Left colon (tissue), 2 donors: Measurements from ENCODE around the gene WDR70. TPM values are rescaled to one million over a fixed set of nuclear protein-coding genes. Genes with fewer than 3 reads are reported as not detected.

Experiments
- ATAC-seq: fragments of 200-7000 bp; cut with Tn5 transposase; one replicate; pipeline ENCODE4 v1.9.1; 2020; ENCODE audit warnings: mild to moderate bottlenecking, moderate library complexity
- DNase-seq, 2 donors: peaks; one replicate each; pipeline ENCODE4 v3.0.0-alpha.2; 2020
- intact Hi-C, 2 donors: fragments of 100-400 bp; cut with DNase I in 1 of 2; cut with micrococcal nuclease in 1 of 2; formaldehyde crosslinking; loops; one replicate each; pipeline versions ENCODE4 v1.11.2 to v1.14.0; 2022; cut with DNase I, micrococcal nuclease
- total RNA-seq, 2 donors: library from RNA; stranded (reverse); fragmentation: NEBNext Ultra II Directional; extraction: Animal tissue kit (Norgen Biotek cat#: 25700); gene quantifications; one replicate each; pipeline ENCODE4 v1.2.1, GENCODE V29; 2021
- donor health status: DM: no; HTN: no; CAD: no.
- donor health status: DM: yes; HTN: yes; CAD: no.

WDR70 gene
- total RNA-seq, 2 donors from 2014 or later = 20.3 to 28.6 TPM

DNA sequence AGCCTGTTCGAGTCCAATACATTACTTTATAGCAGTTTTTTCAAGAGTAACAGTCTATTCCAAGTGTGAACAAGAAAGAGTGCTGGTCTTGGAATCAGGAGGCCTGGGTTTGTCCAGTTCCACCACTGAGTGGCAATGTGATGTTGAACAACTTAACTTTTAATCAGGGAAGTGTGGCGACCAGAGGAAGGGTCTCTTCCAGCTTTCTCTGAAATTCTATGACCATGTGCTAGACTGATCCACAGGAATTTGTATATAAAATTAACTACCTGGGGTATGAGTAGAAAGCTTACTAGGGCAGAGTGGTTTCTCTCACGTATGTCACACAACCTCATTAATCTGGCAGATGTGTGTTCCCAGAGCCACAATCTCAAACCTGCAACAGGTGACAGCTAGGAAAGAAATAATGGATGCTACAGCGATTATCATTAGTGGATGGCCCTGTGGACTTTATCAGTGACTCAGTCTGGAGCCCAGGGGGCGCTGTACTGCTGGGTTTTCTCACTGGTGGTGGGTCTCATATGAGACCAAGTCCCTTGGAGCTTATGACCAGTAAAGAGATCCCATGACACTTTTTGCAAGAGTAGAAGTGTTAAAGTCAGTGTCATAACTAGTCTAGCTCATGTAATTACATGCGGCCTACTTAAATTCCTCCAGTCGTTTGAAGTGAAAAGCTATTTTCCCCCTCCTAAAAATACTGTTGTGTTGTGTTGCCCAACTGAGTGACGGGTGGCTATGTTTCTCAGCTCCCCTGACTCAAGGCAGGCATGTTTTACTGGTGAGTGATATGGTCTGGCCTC is 344.2 kb downstream of the WDR70 start:
- intact Hi-C loops = no loop called here
- no peak for DNase-seq
- no peak for ATAC-seq

DNA sequence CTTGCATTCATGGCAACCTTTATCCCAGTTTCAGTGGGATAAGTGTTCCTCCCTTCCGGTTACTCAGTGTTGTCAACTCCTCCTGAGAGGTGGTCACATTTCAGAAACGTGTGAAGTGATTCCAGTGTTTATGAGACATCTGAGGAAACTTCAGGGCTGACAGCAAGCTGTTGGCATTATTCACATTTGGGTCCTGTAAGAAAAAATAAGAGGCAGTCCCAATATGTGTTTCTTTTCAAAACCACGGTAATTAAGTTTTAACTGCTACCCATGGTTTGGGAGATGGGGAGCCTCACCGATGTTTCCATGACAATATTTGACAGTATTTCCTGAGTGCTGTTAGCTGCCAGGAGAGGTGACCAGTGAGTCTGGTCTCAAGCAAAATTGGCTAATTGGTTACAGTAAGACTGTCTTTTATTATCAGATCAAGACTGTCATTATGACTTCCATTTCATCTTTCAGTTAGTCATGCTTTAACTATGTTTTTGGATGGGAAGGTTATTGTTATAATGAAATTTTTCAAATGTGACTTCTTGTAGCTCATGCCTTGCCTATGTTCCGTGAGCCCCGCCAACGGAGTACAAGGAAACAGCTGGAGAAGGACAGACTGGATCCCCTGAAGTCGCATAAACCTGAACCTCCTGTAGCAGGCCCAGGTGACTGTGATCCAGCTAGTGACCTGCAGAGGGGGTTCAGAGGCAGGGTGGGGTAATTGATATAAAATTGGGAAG is 345.4 kb downstream of the WDR70 start:
- no peak for ATAC-seq
- no peak for DNase-seq
- intact Hi-C loops = no loop called here

- intact Hi-C loops = no loop called here
- ATAC-seq = no peak
- DNase-seq = no peak
Measured at GRCh38 chr5:37725185-37725584, 346.1 kb downstream of the WDR70 start.

DNA sequence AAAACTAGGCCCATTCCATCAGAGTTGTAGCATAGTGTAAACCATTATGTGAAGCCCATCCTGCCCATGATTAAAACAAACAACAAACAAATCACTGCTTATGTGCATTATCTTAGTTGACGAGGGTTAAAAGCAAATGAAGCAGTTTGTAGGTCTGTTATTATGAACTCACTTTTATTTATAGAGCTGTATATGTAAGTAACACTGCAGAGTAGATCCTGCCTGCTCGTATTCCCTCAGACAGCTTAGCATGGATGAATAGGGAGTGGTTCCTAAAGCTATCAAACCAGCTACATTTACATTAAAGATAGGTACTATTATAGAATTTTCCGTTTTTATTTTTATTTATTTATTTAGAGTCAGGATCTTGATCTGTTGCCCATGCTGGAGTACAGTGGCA is 348.1 kb downstream of the WDR70 start:
- ATAC-seq = no peak
- DNase-seq = no peak
- intact Hi-C loops = no loop called here

GRCh38 chr5:37730896-37731455 is 351.9 kb downstream of the WDR70 start:
- ATAC-seq = no peak
- no peak for DNase-seq
- intact Hi-C loops = no loop called here

GRCh38 chr5:37734114-37734513 is 355.0 kb downstream of the WDR70 start:
- no peak for DNase-seq
- intact Hi-C loops = no loop called here
- ATAC-seq = no peak

DNA sequence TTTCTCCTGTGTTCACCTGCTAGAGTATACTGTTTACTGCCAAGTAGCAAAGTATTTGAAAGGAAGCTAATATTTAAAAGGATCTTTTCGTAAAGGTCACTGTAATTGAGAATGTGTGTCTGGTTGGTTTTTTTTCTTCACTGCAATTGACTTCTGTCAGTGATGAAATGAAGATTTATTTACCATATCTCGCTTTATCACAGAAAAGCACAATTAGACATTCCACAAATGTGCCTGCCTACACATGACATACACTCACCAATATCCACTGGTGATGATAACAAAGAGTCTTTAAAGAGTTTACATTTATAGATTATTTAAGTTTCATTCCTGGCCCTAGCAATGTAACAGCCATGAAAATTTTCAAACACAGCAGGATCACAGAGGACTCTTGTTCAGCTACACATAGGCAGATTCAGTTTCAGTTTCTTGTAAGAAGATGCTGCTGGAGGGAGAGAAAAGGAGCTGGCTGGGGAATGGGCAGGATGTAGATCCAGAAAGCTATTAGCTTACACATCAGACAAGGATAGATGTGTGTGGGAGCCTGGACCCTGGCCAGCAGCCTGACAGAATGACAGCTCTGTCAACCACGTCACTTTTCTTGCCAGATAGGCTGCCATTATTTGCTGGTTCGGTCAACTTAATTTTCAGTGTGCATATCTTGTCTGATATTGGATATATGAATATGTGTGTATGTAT is 356.7 kb downstream of the WDR70 start:
- ATAC-seq (no peak), DNase-seq (no peak)
- intact Hi-C loops = no loop called here

DNA sequence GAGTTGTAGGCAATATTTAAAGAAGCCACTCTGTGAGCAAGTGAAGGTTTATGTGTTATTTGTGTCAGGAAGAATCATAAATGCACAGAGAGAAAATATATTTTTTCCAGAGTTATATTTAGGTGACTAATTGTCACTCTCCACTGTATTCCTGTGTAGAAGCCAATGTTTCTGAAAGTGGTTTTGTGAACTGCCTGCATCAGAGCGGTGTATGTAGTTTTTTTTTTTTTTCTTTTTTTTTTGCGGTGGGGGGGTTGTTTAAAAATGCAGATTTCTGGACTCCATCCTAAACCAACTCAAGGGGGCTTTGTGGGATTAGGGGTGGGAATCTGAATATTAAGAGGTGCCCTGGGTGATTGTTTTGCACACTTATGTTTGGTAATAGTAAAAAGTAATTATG is 357.3 kb downstream of the WDR70 start:
- ATAC-seq = no peak
- intact Hi-C loops = no loop called here

DNA sequence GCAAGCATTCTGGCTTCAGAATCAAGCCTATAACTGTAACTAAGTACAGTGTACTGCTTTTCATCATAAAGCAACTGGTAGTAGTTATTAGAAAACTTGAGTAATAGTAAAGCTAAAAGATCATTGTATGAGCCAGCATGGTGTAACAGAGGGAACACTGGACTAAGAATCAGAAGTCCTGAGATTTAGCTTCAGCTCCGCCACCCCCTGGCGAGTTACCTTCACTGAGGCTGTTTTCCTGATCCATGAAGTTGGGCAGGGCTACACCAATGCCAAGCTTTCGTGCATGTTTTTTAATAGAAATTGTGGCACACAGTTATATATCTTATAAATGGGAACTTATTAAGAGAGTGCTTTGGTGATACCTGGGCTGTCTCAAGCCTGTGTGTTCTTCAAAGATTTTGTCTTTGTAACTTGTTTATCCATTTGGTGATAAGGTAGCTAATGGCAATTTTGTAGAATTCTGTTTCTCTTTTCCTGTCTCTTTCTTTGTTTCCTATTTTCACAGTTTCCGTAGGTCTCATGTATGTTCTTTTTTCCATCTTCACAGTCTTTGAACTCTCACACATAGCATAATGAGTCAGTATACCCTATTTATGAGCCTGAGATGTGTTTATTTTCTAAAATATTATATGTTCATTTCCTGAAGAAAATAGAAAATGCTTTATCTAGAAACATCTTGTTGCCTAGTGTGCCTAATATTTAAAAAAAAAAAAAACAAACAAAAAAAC is 358.4 kb downstream of the WDR70 start:
- intact Hi-C loops = no loop called here
- DNase-seq (no peak), ATAC-seq (no peak)

More for the DNA sequence above, 357.3 kb downstream of the WDR70 start:
- DNase-seq = no peak

- ATAC-seq = peak; percentile 55
- no peak for DNase-seq
- intact Hi-C loops = no loop called here
Measured at GRCh38 chr5:37738057-37738691, 359.1 kb downstream of the WDR70 start.

- DNase-seq = no peak
- ATAC-seq = no peak
- intact Hi-C loops = no loop called here
Measured at GRCh38 chr5:37738865-37739488, 359.9 kb downstream of the WDR70 start.

DNA sequence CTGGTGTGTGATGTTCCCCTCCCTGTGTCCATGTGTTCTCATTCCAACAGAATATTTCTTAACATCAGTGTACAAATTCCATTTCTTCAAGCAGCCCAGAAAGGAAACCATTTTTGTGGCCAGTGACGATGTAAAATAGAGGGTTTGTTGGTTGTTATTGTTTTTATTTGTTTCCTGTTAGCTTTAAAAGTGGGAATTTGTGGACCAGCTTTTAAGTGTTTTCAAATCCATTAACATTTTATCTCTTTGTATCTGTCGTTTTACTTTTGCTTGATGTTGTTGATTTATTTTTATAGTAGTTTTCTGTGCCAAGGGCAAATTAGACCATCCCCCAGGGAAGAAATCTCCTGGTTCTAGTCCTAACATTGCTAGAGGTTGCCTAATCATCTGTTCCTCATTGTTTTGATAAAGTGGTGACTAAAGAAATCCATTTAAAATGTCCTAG is 360.7 kb downstream of the WDR70 start:
- intact Hi-C loops = no loop called here
- DNase-seq = no peak
- no peak for ATAC-seq

GRCh38 chr5:37740331-37741066 is 361.4 kb downstream of the WDR70 start:
- ATAC-seq = no peak
- intact Hi-C loops = no loop called here
- DNase-seq = no peak

- DNase-seq (no peak), ATAC-seq (no peak)
- intact Hi-C loops = no loop called here
Measured at GRCh38 chr5:37742111-37742510, 363.0 kb downstream of the WDR70 start.

- DNase-seq (no peak), ATAC-seq (peak; percentile 34)
- intact Hi-C loops = no loop called here
Measured at GRCh38 chr5:37751227-37751626, 372.1 kb downstream of the WDR70 start.

- ATAC-seq (no peak), DNase-seq (no peak)
- intact Hi-C loops = no loop called here
Measured at GRCh38 chr5:37754976-37755375, 375.9 kb downstream of the WDR70 start.

DNA sequence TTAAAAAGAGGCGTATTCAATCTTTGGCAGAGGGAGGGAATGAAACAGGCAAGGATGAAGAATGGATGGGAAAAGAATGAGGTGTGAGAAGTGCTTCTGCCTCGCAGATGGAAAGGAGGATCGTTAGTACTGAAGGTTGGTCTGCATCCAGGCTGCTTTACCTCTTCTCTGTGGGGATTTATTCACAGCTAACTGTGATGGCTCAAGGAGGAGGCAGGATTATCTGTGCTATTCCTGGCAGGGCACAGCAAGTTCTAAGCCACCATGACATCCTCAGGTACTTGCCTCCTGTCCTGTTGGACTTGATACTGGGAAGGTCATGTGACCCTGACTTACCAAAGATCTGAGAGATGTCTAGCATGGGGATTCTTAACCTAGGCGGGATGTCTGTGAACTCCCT is 376.5 kb downstream of the WDR70 start:
- ATAC-seq = no peak
- DNase-seq = no peak
- intact Hi-C loops = no loop called here
